Transverse colon (tissue), 4 donors: ENCODE data around the gene FKBP15.

Source experiments
- CTCF ChIP-seq, 5 experiments: fragments of 200-600 bp in 3 of 5; fragments of 450-650 bp in 2 of 5; sonication (generic) in 3 of 5; IDR thresholded peaks; 1 replicate in 2 of 5; 2 replicates in 3 of 5; pipeline ENCODE4 v1.5.1; 2016 to 2017; ENCODE audit warnings: antibody characterized with exemption in 5 of 5, inconsistent platforms in 3 of 5, mild to moderate bottlenecking in 2 of 5, moderate library complexity in 1 of 5
- POLR2AphosphoS5 ChIP-seq, 3 donors: sonication (generic); formaldehyde crosslinking; IDR thresholded peaks; one replicate each; pipeline ENCODE4 v1.6.1; 2016; ENCODE audit warnings: antibody characterized with exemption in 3 of 3

GRCh38 chr9:113173341-113173740, 47.7 kb downstream of the FKBP15 start:
- TF ChIP-seq CTCF (IDR thresholded peaks at IDR 0.05) (no peak), POLR2AphosphoS5 (IDR thresholded peaks at IDR 0.05) (no peak)
